ENCODE measurements around the gene KISS1. TPM values are rescaled to one million over a fixed set of nuclear protein-coding genes. Genes with fewer than 3 reads are reported as not detected.

Gene KISS1
- total and polyA plus RNA-seq, 2 donors, result 0.90 to 4.3 TPM

- Histone ChIP-seq H3K27me3 (ENCODE audit: control insufficient read depth in 2 of 2, insufficient read depth in 1 of 2, low read length in 1 of 2) (no peaks in the 10 kb centered on the region), H3K4me1 (ENCODE audit: control insufficient read depth in 2 of 2, insufficient read depth in 2 of 2, low read length in 2 of 2) (peaks cover 0 to 9% of the 10 kb centered on the region in 2 donors), H3K4me3 (ENCODE audit: low read length in 2 of 2) (no peak overlapping the region), H3K36me3 (ENCODE audit: control insufficient read depth in 2 of 2, insufficient read depth in 2 of 2, low read length in 1 of 2) (no peaks in the 10 kb centered on the region), H3K9me3 (ENCODE audit: control insufficient read depth in 2 of 2, insufficient read depth in 1 of 2, low read length in 1 of 2) (no peaks in the 10 kb centered on the region), H3K27ac (ENCODE audit: low read depth in 1 of 2, low read length in 1 of 2) (no peak overlapping the region)
- no peak for DNase-seq (ENCODE audit: low read depth in 6 of 9, low spot score in 9 of 9)
- WGBS, result 90% methylated on average over 8 of the region's 8 CpGs
Measured at GRCh38 chr1:204222006-204222763, 25.9 kb upstream of the KISS1 start.

GRCh38 chr1:204221271-204221670, 25.0 kb upstream of the KISS1 start:
- no peak overlapping the region for H3K4me3 ChIP-seq (ENCODE audit: low read length in 2 of 2)
- no peaks in the 10 kb centered on the region for H3K36me3 ChIP-seq (ENCODE audit: control insufficient read depth in 2 of 2, insufficient read depth in 2 of 2, low read length in 1 of 2)
- H3K9me3 ChIP-seq (ENCODE audit: control insufficient read depth in 2 of 2, insufficient read depth in 1 of 2, low read length in 1 of 2), result no peaks in the 10 kb centered on the region
- WGBS, result 98% methylated on average over 11 of the region's 11 CpGs
- no peaks in the 10 kb centered on the region for H3K27me3 ChIP-seq (ENCODE audit: control insufficient read depth in 2 of 2, insufficient read depth in 1 of 2, low read length in 1 of 2)
- H3K27ac ChIP-seq (ENCODE audit: low read depth in 1 of 2, low read length in 1 of 2), result no peak overlapping the region
- DNase-seq (ENCODE audit: low read depth in 6 of 9, low spot score in 9 of 9), result no peak
- H3K4me1 ChIP-seq (ENCODE audit: control insufficient read depth in 2 of 2, insufficient read depth in 2 of 2, low read length in 2 of 2), result peaks cover 0 to 9% of the 10 kb centered on the region in 2 donors

- no peaks in the 10 kb centered on the region for H3K27me3 ChIP-seq (ENCODE audit: control insufficient read depth in 2 of 2, insufficient read depth in 1 of 2, low read length in 1 of 2)
- H3K9me3 ChIP-seq (ENCODE audit: control insufficient read depth in 2 of 2, insufficient read depth in 1 of 2, low read length in 1 of 2), result no peaks in the 10 kb centered on the region
- 95% methylated on average over 10 of the region's 10 CpGs for WGBS
- H3K36me3 ChIP-seq (ENCODE audit: control insufficient read depth in 2 of 2, insufficient read depth in 2 of 2, low read length in 1 of 2), result no peaks in the 10 kb centered on the region
- no peak overlapping the region for H3K27ac ChIP-seq (ENCODE audit: low read depth in 1 of 2, low read length in 1 of 2)
- DNase-seq (ENCODE audit: low read depth in 6 of 9, low spot score in 9 of 9), result no peak
- peaks cover 0 to 9% of the 10 kb centered on the region in 2 donors for H3K4me1 ChIP-seq (ENCODE audit: control insufficient read depth in 2 of 2, insufficient read depth in 2 of 2, low read length in 2 of 2)
- H3K4me3 ChIP-seq (ENCODE audit: low read length in 2 of 2), result no peak overlapping the region
Measured at GRCh38 chr1:204219971-204220616, 23.8 kb upstream of the KISS1 start.

- H3K27me3 ChIP-seq (ENCODE audit: control insufficient read depth in 2 of 2, insufficient read depth in 1 of 2, low read length in 1 of 2), result peaks cover 0 to 9% of the 10 kb centered on the region in 2 donors
- peaks cover 3 to 17% of the 10 kb centered on the region in 2 donors for H3K4me1 ChIP-seq (ENCODE audit: control insufficient read depth in 2 of 2, insufficient read depth in 2 of 2, low read length in 2 of 2)
- peaks cover 0 to 6% of the 10 kb centered on the region in 2 donors for H3K9me3 ChIP-seq (ENCODE audit: control insufficient read depth in 2 of 2, insufficient read depth in 1 of 2, low read length in 1 of 2)
- H3K27ac ChIP-seq (ENCODE audit: low read depth in 1 of 2, low read length in 1 of 2), result no peak overlapping the region
- WGBS, result 36% methylated on average over 2 of the region's 2 CpGs
- H3K36me3 ChIP-seq (ENCODE audit: control insufficient read depth in 2 of 2, insufficient read depth in 2 of 2, low read length in 1 of 2), result no peaks in the 10 kb centered on the region
- peak in 2 of 9 donors; percentile 22 to 44 for DNase-seq (ENCODE audit: low read depth in 6 of 9, low spot score in 9 of 9)
- H3K4me3 ChIP-seq (ENCODE audit: low read length in 2 of 2), result no peak overlapping the region
Measured at GRCh38 chr1:204218552-204218951, 22.3 kb upstream of the KISS1 start.

- H3K9me3 ChIP-seq (ENCODE audit: control insufficient read depth in 2 of 2, insufficient read depth in 1 of 2, low read length in 1 of 2), result peaks cover 0 to 6% of the 10 kb centered on the region in 2 donors
- H3K4me3 ChIP-seq (ENCODE audit: low read length in 2 of 2), result no peak overlapping the region
- no peak overlapping the region for H3K27ac ChIP-seq (ENCODE audit: low read depth in 1 of 2, low read length in 1 of 2)
- H3K4me1 ChIP-seq (ENCODE audit: control insufficient read depth in 2 of 2, insufficient read depth in 2 of 2, low read length in 2 of 2), result peaks cover 3 to 20% of the 10 kb centered on the region in 2 donors
- no peaks in the 10 kb centered on the region for H3K36me3 ChIP-seq (ENCODE audit: control insufficient read depth in 2 of 2, insufficient read depth in 2 of 2, low read length in 1 of 2)
- H3K27me3 ChIP-seq (ENCODE audit: control insufficient read depth in 2 of 2, insufficient read depth in 1 of 2, low read length in 1 of 2), result peaks cover 0 to 10% of the 10 kb centered on the region in 2 donors
- WGBS, result 92% methylated on average over 4 of the region's 4 CpGs
- no peak for DNase-seq (ENCODE audit: low read depth in 6 of 9, low spot score in 9 of 9)
Measured at GRCh38 chr1:204217648-204218000, 21.3 kb upstream of the KISS1 start.

GRCh38 chr1:204216880-204217647, 20.8 kb upstream of the KISS1 start:
- Histone ChIP-seq H3K9me3 (ENCODE audit: control insufficient read depth in 2 of 2, insufficient read depth in 1 of 2, low read length in 1 of 2) (peaks cover 0 to 6% of the 10 kb centered on the region in 2 donors), H3K4me1 (ENCODE audit: control insufficient read depth in 2 of 2, insufficient read depth in 2 of 2, low read length in 2 of 2) (peaks cover 3 to 20% of the 10 kb centered on the region in 2 donors), H3K27ac (ENCODE audit: low read depth in 1 of 2, low read length in 1 of 2) (no peak overlapping the region), H3K36me3 (ENCODE audit: control insufficient read depth in 2 of 2, insufficient read depth in 2 of 2, low read length in 1 of 2) (no peaks in the 10 kb centered on the region), H3K4me3 (ENCODE audit: low read length in 2 of 2) (no peak overlapping the region), H3K27me3 (ENCODE audit: control insufficient read depth in 2 of 2, insufficient read depth in 1 of 2, low read length in 1 of 2) (peaks cover 0 to 10% of the 10 kb centered on the region in 2 donors)
- no peak for DNase-seq (ENCODE audit: low read depth in 6 of 9, low spot score in 9 of 9)
- WGBS, result 94% methylated on average over 11 of the region's 11 CpGs

GRCh38 chr1:204216236-204216635, 19.9 kb upstream of the KISS1 start:
- H3K36me3 ChIP-seq (ENCODE audit: control insufficient read depth in 2 of 2, insufficient read depth in 2 of 2, low read length in 1 of 2), result no peaks in the 10 kb centered on the region
- peaks cover 0 to 10% of the 10 kb centered on the region in 2 donors for H3K27me3 ChIP-seq (ENCODE audit: control insufficient read depth in 2 of 2, insufficient read depth in 1 of 2, low read length in 1 of 2)
- H3K4me1 ChIP-seq (ENCODE audit: control insufficient read depth in 2 of 2, insufficient read depth in 2 of 2, low read length in 2 of 2), result peaks cover 3 to 20% of the 10 kb centered on the region in 2 donors
- H3K9me3 ChIP-seq (ENCODE audit: control insufficient read depth in 2 of 2, insufficient read depth in 1 of 2, low read length in 1 of 2), result peaks cover 0 to 6% of the 10 kb centered on the region in 2 donors
- no peak overlapping the region for H3K27ac ChIP-seq (ENCODE audit: low read depth in 1 of 2, low read length in 1 of 2)
- no peak for DNase-seq (ENCODE audit: low read depth in 6 of 9, low spot score in 9 of 9)
- no peak overlapping the region for H3K4me3 ChIP-seq (ENCODE audit: low read length in 2 of 2)
- 95% methylated on average over 4 of the region's 4 CpGs for WGBS

- DNase-seq (ENCODE audit: low read depth in 6 of 9, low spot score in 9 of 9), result peak in 4 of 9 donors; percentile 30 to 76 (median 45)
- Histone ChIP-seq H3K4me3 (ENCODE audit: low read length in 2 of 2) (no peak within 1 kb of the TSS), H3K4me1 (ENCODE audit: control insufficient read depth in 2 of 2, insufficient read depth in 2 of 2, low read length in 2 of 2) (peaks cover 3 to 16% of the 10 kb centered on the region in 2 donors), H3K27ac (ENCODE audit: low read depth in 1 of 2, low read length in 1 of 2) (no peak within 1 kb of the TSS), H3K9me3 (ENCODE audit: control insufficient read depth in 2 of 2, insufficient read depth in 1 of 2, low read length in 1 of 2) (peaks cover 0 to 6% of the 10 kb centered on the region in 2 donors), H3K36me3 (ENCODE audit: control insufficient read depth in 2 of 2, insufficient read depth in 2 of 2, low read length in 1 of 2) (no peaks in the 10 kb centered on the region), H3K27me3 (ENCODE audit: control insufficient read depth in 2 of 2, insufficient read depth in 1 of 2, low read length in 1 of 2) (peaks cover 0 to 10% of the 10 kb centered on the region in 2 donors)
- WGBS, result 23% methylated on average over 41 of the region's 41 CpGs
Measured at GRCh38 chr1:204213668-204214662, 17.7 kb upstream of the KISS1 start, which contains the start of gene GOLT1A. Gene GOLT1A (minus strand): TSS chr1:204213988. CDS start chr1:204213906, 82 bp downstream.

Data from thymus (tissue), 11 donors.